B cell (primary cell): ENCODE results near the gene HAGH.

ENCODE experiments used
- EZH2 ChIP-seq: IDR thresholded peaks from 2 replicates; pipeline ENCODE4 v1.6.1; 2012; ENCODE audit warnings: borderline replicate concordance, low read depth, mild to moderate bottlenecking, moderate library complexity, low read length; ENCODE audit not compliant: insufficient read depth, poor library complexity, severe bottlenecking
- TF ChIP-seq, protein P1 (sequence below): fragments of 200-600 bp; IDR thresholded peaks from one replicate; pipeline ENCODE4 v1.8.0; 2022; ENCODE audit warnings: antibody characterized with exemption, mild to moderate bottlenecking

DNA sequence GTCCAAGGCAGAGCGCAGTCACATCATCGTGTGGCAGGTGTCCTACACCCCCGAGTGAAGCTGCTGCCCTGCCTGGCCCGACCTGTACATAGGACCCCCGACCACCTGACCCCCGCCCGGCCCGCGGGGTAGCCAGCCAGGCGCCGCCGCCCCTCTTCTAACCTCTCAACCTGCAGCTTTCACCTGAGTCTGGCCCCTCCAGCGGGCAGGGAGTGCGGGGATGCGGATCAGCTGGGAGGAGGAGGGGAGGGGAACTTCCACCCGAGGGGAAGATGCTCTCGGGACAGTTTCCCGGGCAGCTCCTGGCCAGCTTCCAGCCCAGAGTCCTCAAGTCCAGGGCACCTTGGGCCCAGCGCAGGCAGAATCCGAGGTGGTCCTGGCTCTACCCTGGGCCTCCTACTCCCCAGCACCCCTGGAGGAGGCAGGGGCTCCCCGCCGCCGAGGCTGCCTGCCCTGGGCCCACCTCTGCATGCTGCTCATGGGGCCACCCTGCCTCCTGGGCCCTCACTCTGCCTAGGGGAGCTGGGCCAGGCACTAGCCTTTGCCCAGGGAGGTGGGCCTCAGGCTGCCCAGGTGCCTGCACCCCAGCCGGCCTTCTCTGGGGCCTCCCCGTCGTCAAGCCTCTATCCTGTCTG is 57.7 kb downstream of the HAGH start:
- TF ChIP-seq, protein P1, sequence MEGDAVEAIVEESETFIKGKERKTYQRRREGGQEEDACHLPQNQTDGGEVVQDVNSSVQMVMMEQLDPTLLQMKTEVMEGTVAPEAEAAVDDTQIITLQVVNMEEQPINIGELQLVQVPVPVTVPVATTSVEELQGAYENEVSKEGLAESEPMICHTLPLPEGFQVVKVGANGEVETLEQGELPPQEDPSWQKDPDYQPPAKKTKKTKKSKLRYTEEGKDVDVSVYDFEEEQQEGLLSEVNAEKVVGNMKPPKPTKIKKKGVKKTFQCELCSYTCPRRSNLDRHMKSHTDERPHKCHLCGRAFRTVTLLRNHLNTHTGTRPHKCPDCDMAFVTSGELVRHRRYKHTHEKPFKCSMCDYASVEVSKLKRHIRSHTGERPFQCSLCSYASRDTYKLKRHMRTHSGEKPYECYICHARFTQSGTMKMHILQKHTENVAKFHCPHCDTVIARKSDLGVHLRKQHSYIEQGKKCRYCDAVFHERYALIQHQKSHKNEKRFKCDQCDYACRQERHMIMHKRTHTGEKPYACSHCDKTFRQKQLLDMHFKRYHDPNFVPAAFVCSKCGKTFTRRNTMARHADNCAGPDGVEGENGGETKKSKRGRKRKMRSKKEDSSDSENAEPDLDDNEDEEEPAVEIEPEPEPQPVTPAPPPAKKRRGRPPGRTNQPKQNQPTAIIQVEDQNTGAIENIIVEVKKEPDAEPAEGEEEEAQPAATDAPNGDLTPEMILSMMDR, result no peak
- TF ChIP-seq EZH2, result no peak
